Measurements from ENCODE around the gene SYS1.

- TF ChIP-seq CTCF (IDR thresholded peaks at IDR 0.05) (no peak), POLR2A (IDR thresholded peaks at IDR 0.05) (no peak)
These were observed 26.2 kb upstream of the SYS1 start for GRCh38 chr20:45336530-45337366.
